ENCODE data around the gene USP22.

GRCh38 chr17:21044971-21045370 lies 2.2 kb upstream of the USP22 start:
- TF ChIP-seq CTCF (IDR thresholded peaks at IDR 0.05): no peak
- TF ChIP-seq POLR2A (IDR thresholded peaks at IDR 0.05): no peak
